ENCODE measurements around the gene KLHL13.

DNA sequence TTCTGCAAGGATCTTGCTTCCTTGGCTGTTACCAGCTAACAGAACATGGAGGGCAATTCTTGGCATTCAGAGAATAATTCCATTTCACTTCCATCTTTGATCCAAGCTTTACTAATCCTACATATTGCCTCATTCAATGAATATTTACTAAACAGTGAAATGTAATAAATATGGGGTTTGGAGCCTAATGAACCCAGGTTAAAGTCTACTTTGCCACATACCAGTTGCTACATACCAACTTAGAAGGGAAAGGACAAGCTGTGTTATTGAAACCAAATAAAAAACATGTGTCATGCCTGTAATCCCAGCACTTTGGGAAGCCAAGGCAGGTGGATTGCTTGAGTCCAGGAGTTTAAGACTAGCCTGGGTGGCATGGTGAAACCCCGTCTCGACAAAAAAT lies 265.6 kb downstream of the KLHL13 start:
- TF ChIP-seq SP1 (IDR thresholded peaks at IDR 0.05) (no peak), FOXM1 (IDR thresholded peaks at IDR 0.05; ENCODE audit: borderline replicate concordance) (no peak), FOXA1 (IDR thresholded peaks at IDR 0.05) (no peak), BHLHE40 (IDR thresholded peaks at IDR 0.05; ENCODE audit: borderline replicate concordance) (no peak), TARDBP (IDR thresholded peaks at IDR 0.05) (no peak)

All from HEK293T (cell line).